ENCODE data around the gene GPR139. TPM values are rescaled to one million over a fixed set of nuclear protein-coding genes. Genes with fewer than 3 reads are reported as not detected.

The GPR139 gene
- total and polyA plus RNA-seq, 5 donors, result not detected

DNA sequence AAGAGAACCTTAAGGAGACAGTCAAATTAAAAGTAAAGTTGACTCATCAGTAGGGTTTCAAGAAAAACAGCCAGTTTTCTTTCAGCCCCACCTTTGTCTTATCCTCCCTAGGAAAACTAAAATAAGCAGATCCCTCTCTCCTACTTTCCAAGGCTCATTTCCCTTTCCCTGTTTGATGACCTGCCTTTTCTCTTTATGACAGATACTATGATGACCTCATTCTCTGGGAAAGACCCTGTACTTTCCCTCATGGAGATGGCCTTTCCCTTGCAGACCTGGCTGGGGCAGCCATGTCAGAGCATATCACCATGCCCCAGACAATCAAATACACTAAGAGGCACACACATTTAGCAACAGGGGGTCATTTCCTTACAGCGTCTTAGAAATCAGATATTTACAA lies 53.6 kb downstream of the GPR139 start:
- Histone ChIP-seq H3K27me3 (ENCODE audit: control insufficient read depth, insufficient read depth) (no peaks in the 10 kb centered on the region), H3K27ac (ENCODE audit: low read length) (no peak overlapping the region), H3K9me3 (ENCODE audit: control insufficient read depth, low read length) (no peaks in the 10 kb centered on the region), H3K4me3 (ENCODE audit: low read length) (no peak overlapping the region), H3K4me1 (ENCODE audit: control insufficient read depth, insufficient read depth, low read length) (no peaks in the 10 kb centered on the region)
- 29% methylated on average over 1 of the region's 1 CpG for WGBS
- intact Hi-C loops (cut with DNase I), result no loop called here
- DNase-seq, result no peak
- ATAC-seq, result no peak

DNA sequence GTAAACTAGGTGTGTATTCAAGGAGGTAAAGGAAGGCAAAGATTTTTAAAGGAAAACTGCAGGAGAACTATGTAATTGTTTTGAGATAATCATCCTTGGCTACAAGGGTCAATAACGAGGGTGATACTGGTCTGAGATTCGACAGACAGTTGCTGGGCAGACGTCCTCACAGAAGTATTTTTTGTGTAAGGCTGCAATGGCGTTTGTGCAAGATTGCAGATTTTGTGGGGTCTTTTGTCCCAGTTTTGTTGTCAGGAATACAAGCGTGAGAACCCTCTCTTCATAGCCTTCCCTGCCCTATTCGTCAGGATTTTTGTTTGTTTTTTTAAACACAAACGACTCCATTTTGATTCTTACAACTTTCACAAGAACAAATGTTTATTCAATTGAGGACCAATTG lies 57.5 kb downstream of the GPR139 start:
- Histone ChIP-seq H3K4me3 (ENCODE audit: low read length) (no peak overlapping the region), H3K9me3 (ENCODE audit: control insufficient read depth, low read length) (no peaks in the 10 kb centered on the region), H3K27me3 (ENCODE audit: control insufficient read depth, insufficient read depth) (no peaks in the 10 kb centered on the region), H3K27ac (ENCODE audit: low read length) (no peak overlapping the region), H3K4me1 (ENCODE audit: control insufficient read depth, insufficient read depth, low read length) (no peaks in the 10 kb centered on the region)
- WGBS, result 50% methylated on average over 7 of the region's 7 CpGs
- intact Hi-C loops (cut with DNase I), result no loop called here
- DNase-seq, result no peak
- ATAC-seq, result no peak

DNA sequence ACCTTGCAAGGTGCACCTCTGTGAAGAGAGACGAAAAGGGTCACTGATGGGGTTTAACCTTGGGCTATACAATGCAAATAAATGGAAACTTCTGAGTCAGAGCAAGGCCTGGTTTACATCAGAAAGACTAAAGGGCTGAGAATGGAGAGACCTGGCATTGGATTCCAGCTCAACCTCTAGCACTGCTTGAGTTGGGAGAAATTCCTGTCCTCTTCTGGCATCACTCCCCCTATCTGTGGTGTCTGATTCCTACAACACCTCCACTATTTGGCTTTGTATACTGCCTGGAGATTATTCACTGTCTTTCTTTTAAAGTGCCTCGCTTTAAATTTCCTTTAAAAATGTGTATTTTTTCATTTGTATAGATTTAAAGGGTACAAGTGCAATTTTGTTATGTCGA lies 68.8 kb downstream of the GPR139 start:
- Histone ChIP-seq H3K4me3 (ENCODE audit: low read length) (no peak overlapping the region), H3K27me3 (ENCODE audit: control insufficient read depth, insufficient read depth) (no peaks in the 10 kb centered on the region), H3K27ac (ENCODE audit: low read length) (no peak overlapping the region), H3K4me1 (ENCODE audit: control insufficient read depth, insufficient read depth, low read length) (no peaks in the 10 kb centered on the region), H3K9me3 (ENCODE audit: control insufficient read depth, low read length) (peaks cover 2% of the 10 kb centered on the region)
- 53% methylated on average over 3 of the region's 3 CpGs for WGBS
- DNase-seq (no peak), ATAC-seq (no peak)
- intact Hi-C loops (cut with DNase I), result no loop called here

DNA sequence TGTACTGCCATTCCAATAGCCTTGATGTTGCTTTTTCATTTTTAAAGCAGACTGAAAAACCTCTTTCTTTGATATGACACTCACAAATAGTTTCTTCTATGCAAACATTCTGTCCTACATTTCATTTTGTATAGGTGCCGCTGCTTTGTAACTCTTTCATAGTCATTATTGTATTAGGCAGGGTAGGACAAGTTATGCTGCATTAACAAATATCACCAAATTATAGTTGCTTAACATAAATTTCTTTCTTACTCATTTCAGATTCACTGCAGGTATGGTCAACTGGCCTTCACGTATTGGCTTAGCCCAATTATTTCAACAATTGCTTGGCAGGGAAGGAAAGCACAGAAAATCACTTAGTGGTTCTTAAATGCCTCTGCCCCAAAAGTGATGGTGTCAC lies 70.8 kb downstream of the GPR139 start:
- H3K27ac ChIP-seq (ENCODE audit: low read length), result no peak overlapping the region
- no peaks in the 10 kb centered on the region for H3K27me3 ChIP-seq (ENCODE audit: control insufficient read depth, insufficient read depth)
- H3K4me3 ChIP-seq (ENCODE audit: low read length), result no peak overlapping the region
- H3K4me1 ChIP-seq (ENCODE audit: control insufficient read depth, insufficient read depth, low read length), result no peaks in the 10 kb centered on the region
- DNase-seq, result no peak
- intact Hi-C loops (cut with DNase I), result no loop called here
- WGBS, result 87% methylated on average over 2 of the region's 2 CpGs
- ATAC-seq, result no peak
- H3K9me3 ChIP-seq (ENCODE audit: control insufficient read depth, low read length), result peaks cover 2% of the 10 kb centered on the region

DNA sequence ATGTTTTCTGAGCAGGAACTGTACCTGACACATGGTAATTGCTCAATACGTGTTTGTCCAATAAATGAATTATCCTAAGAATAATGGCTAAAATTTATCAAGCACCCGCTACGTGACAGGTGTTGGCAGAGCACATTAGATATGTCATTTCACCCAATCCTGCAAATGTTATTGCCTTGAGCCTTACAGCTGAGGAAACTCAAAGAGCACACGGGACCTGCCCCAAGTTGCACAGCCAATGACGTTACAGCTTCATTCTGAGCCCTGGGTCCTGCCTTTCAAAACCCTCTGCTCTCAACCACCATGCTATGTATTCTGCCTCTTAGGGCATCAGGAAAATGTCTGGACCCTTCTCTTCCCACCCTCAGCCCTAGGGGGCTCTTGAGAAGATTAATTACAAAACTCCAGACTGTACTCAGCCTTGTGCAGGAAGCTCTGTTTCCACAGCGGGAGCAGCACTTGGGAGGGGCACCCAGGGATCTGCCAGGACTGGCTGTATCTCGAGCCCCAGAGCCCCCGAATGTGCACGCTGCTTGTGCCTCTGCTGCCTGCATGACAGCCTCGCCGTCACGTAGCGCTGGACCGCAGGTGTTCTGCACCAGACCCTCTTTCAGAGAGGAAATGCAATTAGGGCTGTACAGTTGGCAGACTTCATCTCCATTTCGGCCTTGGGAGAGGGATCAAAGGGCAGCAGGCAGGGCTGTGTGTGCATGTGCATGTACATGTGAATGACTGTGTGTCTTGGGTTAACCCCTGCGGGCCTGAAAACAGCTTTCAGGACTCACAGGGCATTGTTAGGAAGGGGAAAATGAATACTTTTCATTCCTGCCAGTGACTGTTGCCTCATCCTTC lies 71.6 kb downstream of the GPR139 start:
- Histone ChIP-seq H3K4me1 (ENCODE audit: control insufficient read depth, insufficient read depth, low read length) (no peaks in the 10 kb centered on the region), H3K27me3 (ENCODE audit: control insufficient read depth, insufficient read depth) (no peaks in the 10 kb centered on the region), H3K27ac (ENCODE audit: low read length) (no peak overlapping the region), H3K4me3 (ENCODE audit: low read length) (no peak overlapping the region), H3K9me3 (ENCODE audit: control insufficient read depth, low read length) (peaks cover 2% of the 10 kb centered on the region)
- ATAC-seq (no peak), DNase-seq (no peak)
- intact Hi-C loops (cut with DNase I), result no loop called here
- WGBS, result 72% methylated on average over 16 of the region's 16 CpGs

DNA sequence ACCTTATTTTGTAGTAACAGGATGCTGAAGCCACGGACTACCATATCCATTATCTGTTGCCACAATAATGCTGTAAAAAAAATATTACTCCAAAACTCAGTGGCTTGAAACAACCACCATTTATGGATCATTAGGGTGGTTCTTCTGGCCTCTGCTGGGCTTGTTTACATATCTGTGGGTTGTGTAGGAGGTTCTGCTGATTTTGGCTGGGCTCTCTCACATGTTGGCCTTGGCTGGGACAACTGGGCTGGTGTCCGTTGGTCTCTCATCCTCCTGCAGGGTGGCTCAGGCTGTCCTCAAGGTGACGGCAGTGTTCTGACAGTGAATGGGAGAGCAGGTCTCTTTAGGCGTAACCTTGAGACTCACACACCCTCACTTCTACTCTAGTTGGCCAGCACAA lies 76.0 kb downstream of the GPR139 start:
- H3K27me3 ChIP-seq (ENCODE audit: control insufficient read depth, insufficient read depth), result no peaks in the 10 kb centered on the region
- H3K4me3 ChIP-seq (ENCODE audit: low read length), result no peak overlapping the region
- intact Hi-C loops (cut with DNase I), result no loop called here
- no peaks in the 10 kb centered on the region for H3K4me1 ChIP-seq (ENCODE audit: control insufficient read depth, insufficient read depth, low read length)
- H3K9me3 ChIP-seq (ENCODE audit: control insufficient read depth, low read length), result no peaks in the 10 kb centered on the region
- no peak overlapping the region for H3K27ac ChIP-seq (ENCODE audit: low read length)
- 67% methylated on average over 4 of the region's 4 CpGs for WGBS
- ATAC-seq, result no peak
- DNase-seq, result no peak

DNA sequence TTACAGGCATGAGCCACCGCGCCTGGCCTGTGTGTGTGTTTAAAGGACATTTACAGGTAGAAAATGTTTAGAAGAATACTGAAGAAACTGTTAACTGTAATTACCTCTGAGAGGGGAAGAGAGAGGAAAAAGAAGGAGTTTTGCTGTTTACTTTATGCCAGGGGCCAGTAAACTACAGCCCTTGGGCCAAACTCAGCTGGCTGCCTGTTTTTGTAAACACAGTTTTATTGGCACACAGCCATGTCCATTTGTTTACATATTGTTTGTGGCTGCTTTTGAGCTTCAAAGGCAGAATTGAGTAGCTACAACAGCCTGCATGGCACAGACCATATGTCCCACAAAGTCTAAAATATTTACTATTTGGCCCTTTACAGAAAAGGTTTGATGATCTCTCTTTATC lies 76.4 kb downstream of the GPR139 start:
- H3K27me3 ChIP-seq (ENCODE audit: control insufficient read depth, insufficient read depth), result no peaks in the 10 kb centered on the region
- H3K27ac ChIP-seq (ENCODE audit: low read length), result no peak overlapping the region
- H3K4me1 ChIP-seq (ENCODE audit: control insufficient read depth, insufficient read depth, low read length), result no peaks in the 10 kb centered on the region
- no peak for ATAC-seq
- H3K9me3 ChIP-seq (ENCODE audit: control insufficient read depth, low read length), result no peaks in the 10 kb centered on the region
- intact Hi-C loops (cut with DNase I), result no loop called here
- WGBS, result 95% methylated on average over 2 of the region's 2 CpGs
- DNase-seq, result no peak
- H3K4me3 ChIP-seq (ENCODE audit: low read length), result no peak overlapping the region

DNA sequence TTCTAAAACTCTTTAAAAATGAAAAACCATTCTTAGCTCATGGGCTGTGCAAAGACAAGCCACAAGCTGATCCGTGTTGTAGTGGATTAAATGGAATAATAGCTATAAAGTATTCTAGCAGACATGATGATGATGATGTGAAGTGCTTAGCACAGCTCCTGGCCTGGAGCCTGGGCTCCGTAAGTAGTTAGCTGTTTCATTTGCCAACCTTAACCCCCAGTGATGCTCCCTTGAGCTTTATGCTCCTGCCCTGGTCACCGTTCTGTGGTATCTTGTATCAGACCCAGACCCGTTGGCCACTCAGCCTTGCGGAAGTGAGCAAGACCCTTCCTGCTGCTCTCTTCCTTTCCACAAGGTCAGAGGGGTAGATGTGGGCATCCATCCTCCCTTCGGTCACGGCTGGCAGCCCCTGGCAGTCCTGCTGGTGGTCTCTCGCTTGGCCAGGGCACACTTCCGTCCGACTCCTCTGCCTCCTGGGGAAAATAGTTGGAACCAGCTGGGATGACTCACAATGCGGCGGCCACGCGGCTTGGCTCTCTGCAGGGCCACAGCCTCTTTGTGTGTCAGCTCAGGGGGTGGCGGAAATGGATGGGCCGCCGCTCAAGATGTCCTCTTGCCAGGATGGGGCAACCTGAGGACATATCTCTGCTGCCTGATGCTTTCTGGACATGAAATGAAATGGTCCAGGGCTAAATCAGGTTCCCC lies 79.1 kb downstream of the GPR139 start:
- ATAC-seq (no peak), DNase-seq (peak in 1 of 3 donors; percentile 31)
- H3K9me3 ChIP-seq (ENCODE audit: control insufficient read depth, low read length), result no peaks in the 10 kb centered on the region
- no peak overlapping the region for H3K4me3 ChIP-seq (ENCODE audit: low read length)
- WGBS, result 78% methylated on average over 17 of the region's 17 CpGs
- H3K4me1 ChIP-seq (ENCODE audit: control insufficient read depth, insufficient read depth, low read length), result no peaks in the 10 kb centered on the region
- intact Hi-C loops (cut with DNase I), result no loop called here
- no peaks in the 10 kb centered on the region for H3K27me3 ChIP-seq (ENCODE audit: control insufficient read depth, insufficient read depth)
- H3K27ac ChIP-seq (ENCODE audit: low read length), result no peak overlapping the region

DNA sequence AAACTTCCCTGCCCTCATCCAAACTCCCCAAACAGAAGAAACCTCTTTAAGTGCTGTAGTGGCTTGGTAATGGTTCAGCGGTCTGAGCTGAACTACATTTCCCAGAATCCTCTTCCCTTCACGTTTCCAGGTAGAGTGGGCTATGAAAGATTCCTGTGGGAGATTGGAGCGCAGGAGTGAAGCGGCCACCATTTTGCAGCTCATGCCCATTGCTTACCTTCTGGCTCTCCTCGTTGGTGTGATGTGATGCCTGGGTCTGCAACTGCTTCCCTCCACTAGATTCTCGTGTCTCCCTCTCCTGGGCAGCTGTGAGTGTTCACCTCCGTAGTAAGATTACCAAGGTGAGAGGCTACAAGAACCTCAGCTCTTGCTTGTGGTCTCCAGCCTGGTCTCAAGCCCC lies 82.1 kb downstream of the GPR139 start:
- H3K4me3 ChIP-seq (ENCODE audit: low read length), result no peak overlapping the region
- DNase-seq, result no peak
- ATAC-seq, result no peak
- WGBS, result 50% methylated on average over 7 of the region's 7 CpGs
- intact Hi-C loops (cut with DNase I), result no loop called here
- no peaks in the 10 kb centered on the region for H3K4me1 ChIP-seq (ENCODE audit: control insufficient read depth, insufficient read depth, low read length)
- no peak overlapping the region for H3K27ac ChIP-seq (ENCODE audit: low read length)
- H3K9me3 ChIP-seq (ENCODE audit: control insufficient read depth, low read length), result no peaks in the 10 kb centered on the region
- H3K27me3 ChIP-seq (ENCODE audit: control insufficient read depth, insufficient read depth), result no peaks in the 10 kb centered on the region

DNA sequence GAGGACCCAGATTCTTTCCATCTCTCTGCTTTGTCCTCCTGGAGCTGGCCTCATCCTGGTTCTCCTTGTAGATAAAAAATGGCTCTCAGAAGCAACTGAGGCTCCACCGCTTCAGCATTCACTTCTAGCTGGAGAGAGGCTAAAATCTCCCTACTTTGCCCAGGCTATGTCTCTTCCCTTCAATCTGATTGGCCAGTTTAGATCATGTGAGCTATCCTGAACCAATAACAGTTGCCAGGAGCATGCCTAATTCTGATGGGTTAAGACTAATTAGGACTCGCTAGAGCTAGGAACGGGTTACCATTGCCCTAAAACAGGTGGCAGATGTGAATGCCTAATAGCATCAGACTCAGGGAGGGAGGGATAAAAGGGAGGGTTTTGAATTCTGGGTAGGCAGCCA lies 89.6 kb downstream of the GPR139 start:
- H3K27me3 ChIP-seq (ENCODE audit: control insufficient read depth, insufficient read depth), result peaks cover 3% of the 10 kb centered on the region
- intact Hi-C loops (cut with DNase I), result no loop called here
- ATAC-seq (no peak), DNase-seq (no peak)
- WGBS, result 81% methylated on average over 3 of the region's 3 CpGs
- no peak overlapping the region for H3K27ac ChIP-seq (ENCODE audit: low read length)
- H3K4me1 ChIP-seq (ENCODE audit: control insufficient read depth, insufficient read depth, low read length), result no peaks in the 10 kb centered on the region
- H3K4me3 ChIP-seq (ENCODE audit: low read length), result no peak overlapping the region
- no peaks in the 10 kb centered on the region for H3K9me3 ChIP-seq (ENCODE audit: control insufficient read depth, low read length)
